Stimulated activated CD8-positive, alpha-beta memory T cell treated with anti-CD3 and anti-CD28 coated beads, Interleukin-15, amount 100 ng/mL, for 1 hour (primary cell): Measurements from ENCODE around the gene SYNE1.

ENCODE experiments used
- DNase-seq: peaks from one replicate; pipeline ENCODE4 v3.0.0-alpha.2; 2020; ENCODE audit warnings: low read depth

Gene SYNE1

GRCh38 chr6:152313542-152314482 lies 323.4 kb downstream of the SYNE1 start:
- no peak for DNase-seq

DNA sequence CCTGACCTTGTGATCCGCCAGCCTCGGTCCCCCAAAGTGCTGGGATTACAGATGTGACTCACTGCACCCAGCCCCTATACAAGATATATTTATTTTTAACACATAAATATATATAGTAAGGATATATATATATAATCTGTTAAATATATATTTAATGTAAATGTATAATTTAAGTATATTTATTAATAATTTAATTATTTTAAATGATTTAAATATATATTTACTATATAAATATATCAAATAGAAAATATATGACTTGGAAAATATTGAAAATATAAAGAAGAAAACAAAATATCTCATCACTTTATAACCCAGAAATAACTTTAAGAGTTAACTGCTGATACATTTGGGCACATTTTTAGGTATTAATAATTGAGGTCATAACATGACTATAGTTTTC lies 324.7 kb downstream of the SYNE1 start:
- DNase-seq, result no peak

DNA sequence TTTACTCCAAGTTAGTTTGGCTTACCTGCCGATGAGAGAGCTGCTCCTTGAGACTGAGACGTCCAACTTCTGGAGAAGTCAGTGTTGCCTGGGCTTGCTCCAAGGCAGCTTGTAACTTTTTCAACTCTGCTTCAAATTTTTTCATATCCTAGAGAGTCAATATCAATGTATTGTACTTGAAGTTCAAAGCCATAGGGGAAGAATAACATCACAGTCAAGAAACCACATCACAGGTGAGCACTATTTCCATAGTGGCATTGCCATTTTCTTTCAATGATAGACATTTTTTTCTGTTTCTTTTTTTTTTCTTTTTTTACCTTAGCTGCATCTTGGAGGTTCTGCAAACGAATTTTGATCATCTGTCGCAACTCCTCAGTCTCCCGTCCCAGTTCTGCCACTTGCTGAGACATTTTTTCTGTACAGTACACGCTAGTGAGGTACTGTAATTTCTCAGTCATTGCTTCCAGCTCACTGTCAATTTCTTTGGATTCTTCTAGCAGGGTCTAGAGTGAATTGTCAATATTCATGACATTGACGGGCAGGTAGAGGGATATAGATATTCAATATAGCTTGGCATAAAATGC lies 326.7 kb downstream of the SYNE1 start:
- no peak for DNase-seq

DNA sequence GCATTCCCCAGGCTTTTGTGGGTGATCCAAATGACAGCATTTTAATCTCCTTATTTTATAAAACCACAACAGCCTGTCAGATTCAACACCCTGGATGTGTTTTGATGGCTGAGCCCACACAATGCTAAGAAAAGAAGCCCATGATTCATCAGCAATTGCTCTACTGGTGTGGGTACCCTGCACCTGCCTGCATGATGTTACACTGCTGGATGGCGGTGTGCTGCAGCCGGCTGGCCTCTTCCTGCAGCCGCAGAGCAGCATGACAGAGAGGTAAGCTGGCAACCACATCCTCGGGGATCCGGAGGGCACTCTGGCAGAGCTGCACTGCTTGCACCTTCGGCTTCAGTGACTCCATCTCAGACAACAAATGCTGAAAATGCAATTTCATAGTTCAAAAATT lies 327.5 kb downstream of the SYNE1 start:
- DNase-seq, result peak; percentile 7

DNA sequence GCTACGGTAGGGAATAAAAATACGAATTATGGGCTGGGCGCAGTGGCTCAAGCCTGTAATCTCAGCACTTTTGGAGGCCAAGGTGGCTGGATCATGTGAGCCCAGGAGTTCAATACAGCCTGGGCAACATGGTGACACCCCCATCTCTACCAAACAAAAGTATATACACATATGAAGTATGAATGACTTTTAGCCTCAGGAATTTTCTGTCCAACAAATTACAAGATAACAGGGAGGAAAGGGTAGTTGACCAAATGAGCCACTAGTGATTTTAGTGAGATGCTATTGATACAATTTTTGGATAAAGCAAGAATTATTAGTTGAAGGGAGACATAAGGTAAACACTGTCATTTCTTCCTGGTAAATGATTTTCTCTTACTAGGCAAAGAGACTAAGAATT lies 328.2 kb downstream of the SYNE1 start:
- no peak for DNase-seq

DNA sequence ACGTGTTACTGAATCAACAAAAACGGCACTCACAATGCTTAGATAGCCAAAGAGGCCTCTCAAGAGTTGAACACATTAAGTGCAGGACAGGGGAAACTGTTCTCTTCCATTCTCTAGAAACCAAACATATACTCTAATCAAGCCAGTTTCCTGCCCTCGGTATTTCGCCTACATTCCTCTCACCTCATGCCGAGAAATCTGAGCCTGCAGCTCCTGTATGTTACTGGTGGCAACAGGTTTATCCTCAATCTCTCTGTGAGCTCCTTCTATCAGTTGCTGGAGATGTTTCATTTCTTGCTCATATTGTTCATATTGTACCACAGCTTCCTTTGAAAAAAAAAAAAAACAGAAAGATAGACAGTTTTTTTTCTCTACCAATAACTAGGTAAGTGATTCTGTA lies 328.9 kb downstream of the SYNE1 start:
- DNase-seq, result no peak

GRCh38 chr6:152305672-152306071 lies 331.5 kb downstream of the SYNE1 start:
- no peak for DNase-seq

DNA sequence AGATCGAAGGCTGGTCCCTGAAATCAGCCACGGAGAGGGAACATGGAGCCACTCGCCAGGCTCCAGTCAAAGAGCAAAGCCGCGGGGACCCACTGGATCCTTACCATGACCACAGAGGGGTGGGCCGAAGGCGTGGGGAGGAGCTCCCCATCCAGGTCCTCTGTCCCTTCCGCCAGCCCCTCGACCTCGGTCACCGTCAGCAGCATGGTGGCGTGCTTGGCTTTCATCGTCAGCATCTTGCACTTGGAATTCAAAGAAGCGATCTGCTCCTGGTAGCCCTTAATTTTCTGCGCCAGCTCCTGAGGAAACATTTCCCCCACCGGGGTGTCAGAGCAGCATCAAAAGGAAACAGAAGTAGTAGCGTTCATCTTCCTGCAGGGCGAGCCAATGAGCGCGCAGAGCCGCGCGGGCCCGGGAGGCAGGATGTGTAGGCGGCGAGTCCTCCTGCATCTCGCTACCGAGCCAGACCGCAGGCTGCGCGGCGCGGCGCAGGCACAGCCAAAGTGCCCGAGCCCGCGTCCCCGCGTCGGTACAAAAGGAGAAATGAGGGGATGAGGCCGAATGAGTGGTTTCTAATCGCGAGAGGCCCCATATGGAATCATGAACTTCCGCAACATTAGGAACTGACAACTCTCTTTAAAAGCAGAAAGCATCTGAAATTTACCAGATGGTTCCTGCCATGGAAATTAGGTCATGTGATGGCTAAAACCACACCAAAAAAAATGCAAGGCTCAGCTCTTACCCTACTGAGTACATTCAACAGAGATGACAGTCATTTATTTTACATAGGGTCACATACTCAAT lies 335.2 kb downstream of the SYNE1 start:
- peak; percentile 79 for DNase-seq

GRCh38 chr6:152301021-152301764 lies 336.0 kb downstream of the SYNE1 start:
- DNase-seq, result no peak

GRCh38 chr6:152300517-152300916 lies 336.6 kb downstream of the SYNE1 start:
- DNase-seq, result no peak

GRCh38 chr6:152298848-152299735 lies 338.1 kb downstream of the SYNE1 start:
- no peak for DNase-seq

DNA sequence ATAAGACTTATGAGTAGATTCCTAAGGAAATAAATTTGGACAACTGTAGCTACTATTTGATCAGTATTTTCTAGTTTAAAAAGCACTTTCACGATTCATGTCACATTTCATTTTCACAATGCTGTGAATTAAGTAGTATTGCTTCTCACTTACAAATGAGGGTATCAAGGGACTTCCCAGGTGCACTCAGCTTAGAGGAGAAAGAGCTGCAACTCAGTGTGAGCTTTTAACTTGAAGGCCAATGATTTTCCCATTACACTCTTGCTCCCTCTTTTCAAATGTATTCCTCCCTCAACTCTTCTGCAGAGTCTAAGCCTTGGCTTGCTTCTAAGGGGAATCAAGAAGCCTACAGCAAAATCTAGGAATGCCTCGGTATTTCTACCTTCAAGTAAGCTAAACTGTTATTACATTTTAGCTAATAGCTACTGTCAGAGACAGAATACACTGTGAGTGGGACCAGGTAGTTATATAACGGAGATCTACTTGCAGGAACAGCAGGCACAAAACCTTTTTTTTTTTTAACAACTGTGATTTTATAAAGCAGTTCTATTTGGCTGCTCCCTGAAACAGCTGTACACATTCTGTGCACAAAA lies 339.0 kb downstream of the SYNE1 start:
- DNase-seq, result no peak

DNA sequence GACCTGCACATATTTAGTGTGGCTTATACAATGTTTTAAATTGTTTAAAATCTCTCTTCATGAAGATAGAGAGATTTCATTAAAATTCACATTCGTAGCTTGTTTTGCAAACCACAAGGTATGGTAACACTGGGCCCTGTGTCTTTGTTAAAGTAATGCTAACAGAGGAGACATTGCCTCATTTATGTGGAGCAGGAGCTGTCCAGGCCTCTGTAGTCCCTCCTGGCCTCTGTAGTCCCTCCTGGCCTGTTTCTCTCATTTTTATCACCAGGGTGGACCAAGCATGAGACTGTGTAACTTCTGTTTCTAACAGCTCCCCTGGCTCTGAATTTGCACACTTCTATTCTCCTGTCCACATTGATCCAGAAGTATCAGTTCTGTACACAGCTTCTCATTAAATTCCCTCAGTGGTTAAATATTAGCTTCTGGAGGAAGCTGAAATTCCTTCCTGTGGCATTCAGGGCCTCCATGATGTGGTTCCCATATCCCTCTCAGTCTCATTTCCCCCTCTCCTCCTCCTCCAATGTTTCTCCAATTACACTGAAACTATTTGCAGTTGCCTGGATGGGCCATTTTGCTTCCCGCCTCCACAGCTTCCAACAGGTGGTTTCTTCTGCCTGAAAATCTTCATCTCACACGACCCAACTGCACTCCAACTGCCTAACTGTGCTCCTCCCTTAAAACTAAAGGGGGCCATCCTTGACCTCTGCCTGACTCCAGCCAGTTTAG lies 340.4 kb downstream of the SYNE1 start:
- no peak for DNase-seq

DNA sequence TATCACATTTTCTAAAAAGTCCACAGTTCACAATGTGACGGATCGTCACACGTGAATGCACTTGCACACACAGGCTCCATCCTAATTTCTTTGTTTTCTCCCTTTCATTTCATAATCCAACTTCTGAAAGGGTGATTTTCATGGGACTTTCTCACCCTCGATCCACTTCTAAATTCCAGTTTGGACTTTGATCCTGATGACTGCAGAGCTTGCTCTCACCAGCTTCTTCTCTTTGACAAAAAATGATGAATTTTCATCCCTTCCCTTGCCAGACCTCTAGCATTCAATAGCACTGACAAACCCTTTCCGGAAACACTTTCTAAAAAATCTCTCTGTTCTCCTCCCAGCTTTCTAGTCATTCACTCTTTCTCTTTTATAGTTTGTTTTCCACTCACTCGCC lies 341.2 kb downstream of the SYNE1 start:
- no peak for DNase-seq

GRCh38 chr6:152295346-152295745 lies 341.8 kb downstream of the SYNE1 start:
- DNase-seq, result no peak

GRCh38 chr6:152293404-152293803 lies 343.8 kb downstream of the SYNE1 start:
- DNase-seq, result no peak

DNA sequence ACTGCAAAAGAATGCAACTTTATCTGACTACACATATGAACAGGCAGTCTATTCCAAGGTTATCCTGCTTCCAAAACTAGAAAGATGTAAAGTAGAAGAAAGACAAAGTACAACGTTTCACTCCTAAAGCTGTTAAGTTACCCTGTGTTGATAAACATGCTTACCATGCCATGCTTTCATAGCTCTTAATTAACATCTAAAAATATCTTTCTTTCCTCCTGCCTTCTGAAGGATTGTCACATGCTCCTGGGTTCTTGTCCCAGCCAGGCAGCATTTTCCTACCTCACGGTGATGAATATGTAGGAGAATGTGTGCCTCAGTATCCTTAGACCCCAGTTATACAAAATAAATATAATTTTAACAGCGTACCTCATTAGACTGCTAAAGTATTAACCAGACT lies 344.6 kb downstream of the SYNE1 start:
- DNase-seq, result no peak

DNA sequence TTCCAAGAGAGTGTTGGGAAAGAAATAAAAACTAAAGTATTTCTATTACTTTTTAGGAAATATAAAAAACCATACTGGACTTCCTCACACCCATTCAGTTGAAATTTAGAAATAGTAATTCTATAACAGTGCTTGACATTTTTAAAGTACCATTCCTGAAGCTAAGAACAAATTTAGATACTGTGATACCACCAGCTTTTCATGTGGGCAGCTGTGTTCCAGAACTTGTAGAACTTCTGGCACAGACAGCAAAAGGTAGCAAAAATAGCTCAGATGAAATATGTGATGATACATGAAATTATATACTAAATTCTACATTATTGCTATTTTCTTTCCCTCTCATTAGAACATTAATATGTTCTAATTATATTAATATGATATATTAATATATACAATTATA lies 346.5 kb downstream of the SYNE1 start:
- DNase-seq, result no peak

DNA sequence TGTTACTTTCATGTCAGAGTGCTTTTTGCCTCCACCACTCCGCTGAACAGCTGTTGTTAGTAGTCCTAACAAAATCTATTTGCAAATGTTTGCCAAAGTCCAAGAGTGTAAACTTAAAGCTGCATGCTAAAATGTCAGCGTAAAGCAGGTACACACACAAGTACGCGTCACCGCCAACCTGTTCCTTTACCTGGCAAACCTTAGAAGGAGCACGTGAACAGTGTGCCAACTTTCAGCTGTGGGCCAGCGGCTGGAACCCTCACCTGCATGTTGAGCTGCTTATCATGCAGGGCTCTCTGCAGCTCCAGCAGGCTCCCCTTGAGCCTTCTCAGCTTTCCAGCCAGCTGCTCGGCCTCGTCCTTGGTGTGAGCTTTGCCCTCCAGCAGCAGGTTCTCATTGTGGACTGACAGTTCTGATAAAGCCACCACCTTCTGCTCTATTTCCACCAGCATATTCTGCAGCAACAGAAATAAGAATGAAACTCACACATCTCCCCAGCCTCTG lies 359.3 kb downstream of the SYNE1 start:
- no peak for DNase-seq

DNA sequence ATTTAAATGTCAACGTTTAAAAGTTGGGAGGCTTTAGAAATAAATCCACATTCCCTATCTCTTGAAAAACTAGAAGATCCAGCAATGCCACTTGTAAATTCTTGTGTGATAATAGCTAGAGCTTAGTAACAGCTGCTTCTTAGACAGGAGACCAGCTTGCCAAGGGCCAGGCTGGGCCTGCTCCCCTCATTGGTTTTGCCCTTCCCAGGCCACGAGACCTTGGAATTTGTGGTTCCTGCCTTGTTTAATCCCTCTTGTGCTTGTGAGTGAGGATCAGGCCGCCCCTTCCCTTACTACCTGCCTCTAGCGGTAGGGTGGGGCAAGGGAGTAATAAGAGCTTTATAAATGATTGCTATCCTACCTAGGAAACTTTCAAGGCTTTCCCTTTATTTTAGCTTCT lies 363.5 kb downstream of the SYNE1 start:
- no peak for DNase-seq
